ENCODE measurements around the gene ADA.

ADA gene

DNA sequence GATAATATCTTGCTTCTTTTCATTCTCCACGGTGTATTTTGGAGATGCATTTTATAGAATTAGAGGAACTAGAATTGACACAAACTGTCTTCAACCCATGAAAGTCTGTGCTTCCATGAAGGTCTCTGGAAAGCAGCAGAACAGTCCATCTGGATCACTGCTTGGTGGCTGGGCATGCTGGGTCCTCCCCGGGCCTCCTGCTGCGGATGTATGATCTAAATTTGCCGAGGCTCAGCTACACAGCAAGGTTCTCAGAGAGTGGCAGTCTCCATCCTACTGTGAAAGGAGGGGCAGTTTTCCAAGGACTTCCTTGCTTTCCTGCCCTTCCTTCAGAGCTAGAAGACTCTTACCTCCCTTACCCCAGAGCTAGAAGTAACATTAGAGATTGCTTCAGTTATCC is 54.0 kb downstream of the ADA start:
- DNase-seq (ENCODE audit: low read depth): no peak
- no peak for TF ChIP-seq POLR2A (IDR thresholded peaks at IDR 0.05; ENCODE audit: extremely low read depth, insufficient read length)
- TF ChIP-seq MYC (IDR thresholded peaks at IDR 0.05; ENCODE audit: low read depth, low read length): no peak
- no peak for TF ChIP-seq CTCF (IDR thresholded peaks at IDR 0.05; ENCODE audit: low read depth, low read length)
- TF ChIP-seq MAX (IDR thresholded peaks at IDR 0.05; ENCODE audit: low read depth, low read length): no peak
- no peak overlapping the region for H3K4me3 ChIP-seq (ENCODE audit: low read depth, low read length)

DNA sequence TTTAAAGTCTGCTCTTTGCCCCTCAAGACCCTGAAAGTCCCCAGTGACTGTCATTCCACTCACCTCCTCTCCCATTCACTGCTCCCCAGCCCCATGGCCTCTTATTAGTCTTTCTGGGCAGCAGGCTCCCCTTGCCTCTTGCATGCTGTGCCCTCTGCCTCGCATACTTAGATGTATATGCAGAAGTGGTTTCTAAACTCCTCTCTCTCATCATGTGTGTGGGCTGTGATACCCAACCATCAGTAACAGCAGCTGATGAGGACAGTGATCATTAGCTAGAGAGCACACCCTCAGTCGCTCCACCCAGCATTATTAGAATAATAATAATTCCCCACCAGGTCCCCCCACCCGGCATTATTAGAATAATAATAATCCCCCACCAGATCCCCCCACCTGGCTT is 54.6 kb downstream of the ADA start:
- DNase-seq (ENCODE audit: low read depth): no peak
- TF ChIP-seq MAX (IDR thresholded peaks at IDR 0.05; ENCODE audit: low read depth, low read length): no peak
- no peak for TF ChIP-seq CTCF (IDR thresholded peaks at IDR 0.05; ENCODE audit: low read depth, low read length)
- no peak for TF ChIP-seq MYC (IDR thresholded peaks at IDR 0.05; ENCODE audit: low read depth, low read length)
- TF ChIP-seq POLR2A (IDR thresholded peaks at IDR 0.05; ENCODE audit: extremely low read depth, insufficient read length): no peak

GRCh38 chr20:44596010-44596409 is 55.5 kb downstream of the ADA start:
- TF ChIP-seq MYC (IDR thresholded peaks at IDR 0.05; ENCODE audit: low read depth, low read length): no peak
- H3K4me3 ChIP-seq (ENCODE audit: low read depth, low read length): no peak overlapping the region
- no peak for DNase-seq (ENCODE audit: low read depth)

More for the DNA sequence above, 54.6 kb downstream of the ADA start:
- no peak overlapping the region for H3K4me3 ChIP-seq (ENCODE audit: low read depth, low read length)

DNA sequence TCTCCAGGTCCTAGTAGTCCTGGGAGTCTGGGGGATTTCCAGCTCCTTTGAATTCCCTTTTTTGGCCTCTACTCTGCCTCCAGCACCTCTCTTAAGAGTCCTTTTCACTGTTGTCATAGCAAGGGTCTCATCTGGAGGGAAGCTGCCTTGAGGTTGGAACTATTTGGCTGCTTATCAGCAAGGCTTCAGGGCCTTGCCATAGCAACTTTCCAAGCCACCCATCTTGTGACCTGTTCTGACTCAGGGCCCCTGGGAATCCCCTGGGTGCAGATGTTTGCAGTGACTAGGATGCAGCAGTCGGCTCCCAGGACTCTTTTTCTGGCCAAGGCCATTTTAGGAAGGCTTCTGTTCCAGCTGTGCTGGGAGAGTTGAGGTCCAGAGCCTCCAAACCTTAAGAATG is 56.8 kb downstream of the ADA start:
- peak; percentile 48 for DNase-seq (ENCODE audit: low read depth)
- H3K4me3 ChIP-seq (ENCODE audit: low read depth, low read length): no peak overlapping the region
- no peak for TF ChIP-seq CTCF (IDR thresholded peaks at IDR 0.05; ENCODE audit: low read depth, low read length)
- no peak for TF ChIP-seq MYC (IDR thresholded peaks at IDR 0.05; ENCODE audit: low read depth, low read length)
- TF ChIP-seq POLR2A (IDR thresholded peaks at IDR 0.05; ENCODE audit: extremely low read depth, insufficient read length): no peak
- no peak for TF ChIP-seq MAX (IDR thresholded peaks at IDR 0.05; ENCODE audit: low read depth, low read length)

DNA sequence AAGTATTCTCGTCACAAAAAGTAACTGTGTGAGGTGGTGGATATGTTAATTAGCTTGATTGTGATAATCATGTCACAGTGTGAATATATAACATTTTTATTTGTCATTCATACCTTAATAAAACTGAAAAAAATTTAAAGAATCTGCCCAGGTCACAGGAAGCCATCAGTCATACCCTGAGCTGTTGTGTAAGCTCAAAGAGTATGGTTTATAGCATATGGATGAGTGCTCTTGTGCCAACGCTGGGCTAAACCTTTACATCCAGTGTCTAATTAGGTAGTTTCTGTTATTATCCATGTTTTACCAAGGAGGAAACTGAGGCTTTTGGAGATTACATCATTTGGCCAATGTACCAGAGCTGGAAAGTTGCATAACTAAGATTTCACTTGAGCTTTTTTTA is 57.7 kb downstream of the ADA start:
- no peak for TF ChIP-seq MYC (IDR thresholded peaks at IDR 0.05; ENCODE audit: low read depth, low read length)
- TF ChIP-seq MAX (IDR thresholded peaks at IDR 0.05; ENCODE audit: low read depth, low read length): no peak
- TF ChIP-seq POLR2A (IDR thresholded peaks at IDR 0.05; ENCODE audit: extremely low read depth, insufficient read length): no peak
- no peak for TF ChIP-seq CTCF (IDR thresholded peaks at IDR 0.05; ENCODE audit: low read depth, low read length)
- no peak overlapping the region for H3K4me3 ChIP-seq (ENCODE audit: low read depth, low read length)
- DNase-seq (ENCODE audit: low read depth): peak; percentile 24

DNA sequence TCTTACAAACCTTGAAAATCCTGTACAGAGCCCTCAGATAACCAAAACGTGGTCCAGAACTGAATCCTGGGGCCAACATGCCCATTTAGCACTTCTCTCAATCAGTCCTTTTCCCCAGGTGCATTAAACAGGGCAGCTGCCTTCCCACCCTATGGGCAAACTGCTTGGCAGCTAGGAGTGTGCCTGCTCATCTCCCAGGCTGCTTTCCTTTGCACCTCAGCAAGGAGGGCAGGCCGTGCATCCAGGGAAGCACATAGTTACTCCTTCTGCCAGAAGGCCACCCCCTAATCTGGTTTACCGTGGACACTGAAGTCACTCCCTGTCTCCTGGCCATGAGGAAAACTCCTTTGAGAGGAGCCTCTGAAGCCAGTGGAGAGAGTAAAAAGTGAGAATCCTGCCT is 59.1 kb downstream of the ADA start:
- DNase-seq (ENCODE audit: low read depth): no peak
- TF ChIP-seq CTCF (IDR thresholded peaks at IDR 0.05; ENCODE audit: low read depth, low read length) (no peak), POLR2A (IDR thresholded peaks at IDR 0.05; ENCODE audit: extremely low read depth, insufficient read length) (no peak), MYC (IDR thresholded peaks at IDR 0.05; ENCODE audit: low read depth, low read length) (no peak), MAX (IDR thresholded peaks at IDR 0.05; ENCODE audit: low read depth, low read length) (no peak)
- no peak overlapping the region for H3K4me3 ChIP-seq (ENCODE audit: low read depth, low read length)
